Activated CD4-positive, alpha-beta T cell treated with anti-CD3 and anti-CD28 coated beads for 48 hours (primary cell): ENCODE results near the gene KCNK3.

Source experiments
- DNase-seq: peaks from one replicate; pipeline ENCODE4 v3.0.0-alpha.2; 2020

KCNK3 gene

GRCh38 chr2:26668041-26668440 lies 24.5 kb upstream of the KCNK3 start:
- no peak for DNase-seq

DNA sequence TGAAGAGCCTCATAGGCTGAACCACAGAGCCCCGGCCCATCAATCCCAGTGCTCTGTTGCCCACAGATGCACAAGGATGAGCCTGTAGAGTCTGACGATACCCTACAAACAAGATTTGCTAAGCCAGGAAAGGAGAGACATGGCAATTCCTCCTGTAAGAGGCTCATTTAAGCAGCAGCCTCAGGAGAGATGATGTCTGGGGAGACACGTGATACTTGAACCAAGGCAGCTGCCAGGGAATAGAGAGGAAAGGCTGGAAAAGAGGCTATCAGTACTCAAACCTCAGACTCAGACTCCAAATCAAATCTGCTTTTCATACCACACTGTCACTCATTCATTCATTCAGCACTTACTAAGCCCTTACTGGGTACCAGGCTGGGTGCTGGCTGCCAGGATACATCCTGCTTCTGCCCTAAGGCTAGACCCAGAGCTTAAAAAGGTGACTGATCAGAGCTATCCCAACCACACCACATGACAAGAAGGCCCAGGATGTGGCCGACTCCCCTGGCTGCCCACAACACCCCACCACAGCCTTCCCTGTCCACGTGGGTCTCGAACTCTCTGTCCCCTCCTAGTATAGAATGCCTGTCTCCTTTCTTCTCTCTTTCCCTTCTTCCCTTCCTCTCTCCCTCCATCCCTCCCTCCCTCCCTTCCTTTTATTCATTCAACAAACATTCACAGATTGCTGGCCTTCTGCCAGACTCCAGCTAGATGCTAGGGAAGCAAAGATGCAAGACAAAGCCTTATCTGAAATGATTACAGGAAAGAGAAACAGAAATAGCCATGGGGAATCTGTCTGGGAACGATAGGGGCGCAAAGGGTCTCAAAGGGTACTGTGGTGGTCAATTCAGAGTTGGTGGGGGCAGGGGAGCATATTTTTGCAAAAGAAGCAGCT lies 23.4 kb upstream of the KCNK3 start:
- no peak for DNase-seq

- DNase-seq = no peak
Observed at GRCh38 chr2:26670171-26670570, 22.4 kb upstream of the KCNK3 start.

DNA sequence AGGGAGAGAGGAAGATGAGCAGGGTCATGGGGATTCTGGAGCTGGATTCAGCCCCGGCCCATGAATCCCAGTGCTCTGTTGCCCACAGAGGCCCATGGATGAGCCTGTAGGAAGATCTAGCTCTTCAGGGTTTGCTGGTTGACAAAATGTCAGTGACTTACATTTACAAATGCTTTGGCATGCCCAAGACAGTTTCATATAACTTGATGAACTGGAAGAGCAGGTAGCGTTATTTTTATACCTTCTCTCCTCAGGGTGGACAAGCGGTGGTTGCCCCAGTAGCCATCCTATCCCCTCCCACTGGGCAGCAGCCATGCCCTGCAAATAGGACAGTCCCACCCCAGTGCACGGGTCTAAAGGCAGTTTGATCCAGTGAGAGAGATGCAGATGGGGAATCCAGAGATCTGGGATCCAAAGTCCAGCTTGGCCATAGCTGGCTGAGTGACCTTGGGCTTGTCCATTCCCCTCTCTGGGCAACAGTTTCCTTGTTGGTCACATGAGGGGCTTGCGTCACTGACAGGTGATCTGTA lies 21.5 kb upstream of the KCNK3 start:
- DNase-seq = no peak

DNA sequence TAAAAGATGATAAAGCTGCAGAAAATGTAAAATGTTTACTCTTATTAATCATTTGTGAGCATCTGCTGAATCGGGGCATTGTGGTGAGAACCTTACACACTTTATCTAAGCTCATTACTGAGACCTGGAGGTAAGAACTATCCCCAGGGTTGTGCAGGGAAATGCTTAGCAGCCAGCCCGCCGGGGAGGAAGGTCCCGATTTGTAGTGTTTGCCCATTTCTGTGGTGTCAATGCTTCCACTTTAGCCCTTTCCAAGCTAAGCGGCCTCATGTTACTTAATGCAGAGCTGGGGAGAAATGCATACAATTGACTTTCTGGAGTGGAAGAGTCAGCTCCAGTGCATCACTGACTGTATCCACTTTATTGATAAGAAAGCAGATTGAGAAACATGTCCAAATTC lies 20.8 kb upstream of the KCNK3 start:
- DNase-seq = no peak

DNA sequence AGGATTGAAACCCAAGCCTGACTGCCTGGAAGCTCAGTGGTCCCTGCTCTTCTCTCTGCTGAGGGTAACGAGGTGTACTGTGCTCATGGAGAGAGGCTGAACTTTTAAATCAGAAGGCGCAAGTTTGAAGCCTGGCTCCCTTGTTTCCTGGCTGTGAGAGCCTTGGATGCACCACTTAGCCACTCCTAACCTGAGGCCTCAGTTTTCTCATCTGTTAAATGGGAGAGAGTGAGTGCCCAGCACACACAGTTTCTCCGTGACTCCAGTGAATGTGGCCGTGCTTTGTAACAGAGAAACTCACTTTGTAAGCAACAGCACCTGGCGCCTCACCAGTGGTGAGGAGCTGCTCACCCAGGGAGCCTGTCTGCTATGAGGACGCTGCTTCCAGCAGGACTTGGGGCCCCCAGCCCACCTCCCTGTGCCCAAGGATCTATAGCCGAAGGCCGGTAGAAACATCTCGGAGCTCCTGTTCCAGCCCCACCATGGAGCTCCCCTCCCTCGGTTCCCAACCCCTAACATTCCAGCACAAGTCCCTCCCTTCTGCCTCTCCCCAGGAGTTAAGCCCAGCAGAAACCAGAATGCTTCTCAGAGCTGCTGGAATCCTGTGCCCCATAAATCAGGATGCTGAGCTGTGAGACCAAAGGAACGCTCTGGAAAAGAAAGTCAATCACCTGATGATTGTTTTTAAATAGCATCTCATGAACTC lies 20.3 kb upstream of the KCNK3 start:
- no peak for DNase-seq

DNA sequence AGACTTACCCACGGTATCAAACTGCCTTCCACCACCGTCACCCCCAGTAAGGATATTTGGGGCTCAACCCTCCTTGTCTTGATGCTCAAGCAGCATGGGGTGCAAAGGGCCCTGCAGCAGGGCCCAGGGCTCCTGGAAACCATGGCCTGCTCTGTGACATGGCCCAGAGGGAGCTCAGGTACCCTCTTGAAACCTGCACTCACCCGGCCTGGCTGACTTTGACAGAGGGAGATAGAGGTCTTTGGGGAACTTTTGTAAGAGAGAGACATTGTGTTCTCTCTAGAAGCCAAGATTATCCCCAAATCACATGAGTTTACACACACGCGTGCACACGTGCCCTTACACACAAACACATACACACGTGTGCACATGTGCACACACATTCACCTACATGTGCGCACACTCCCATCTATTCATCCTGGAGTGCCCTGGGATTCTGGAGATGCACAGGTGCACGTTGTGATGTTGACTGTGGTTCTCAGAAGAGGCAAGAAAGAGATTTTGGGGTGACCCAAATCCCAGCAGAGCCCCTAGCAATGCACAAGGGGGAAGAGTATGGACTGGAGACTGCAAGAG lies 19.6 kb upstream of the KCNK3 start:
- no peak for DNase-seq

- DNase-seq = no peak
Observed at GRCh38 chr2:26674002-26674751, 18.3 kb upstream of the KCNK3 start.

DNA sequence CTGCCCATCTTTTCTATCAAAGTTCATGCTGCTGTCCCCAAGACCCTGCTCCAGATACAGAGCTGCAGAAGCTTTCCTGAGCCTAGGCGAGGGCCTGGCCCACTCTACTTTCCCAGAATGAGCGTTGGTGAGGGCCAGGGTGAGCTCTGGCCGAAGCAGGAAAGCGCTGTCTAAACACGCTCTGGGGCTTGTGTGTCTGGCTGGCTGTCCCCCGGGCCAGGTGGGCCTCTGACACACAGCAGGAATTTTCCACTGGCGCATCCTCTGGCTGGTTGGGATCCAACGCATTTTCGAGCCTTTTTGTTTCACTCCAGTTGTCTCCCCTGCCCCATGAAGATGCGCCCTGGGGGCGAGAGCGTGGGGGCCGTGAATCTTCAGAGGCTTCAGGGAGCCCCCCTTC lies 17.8 kb upstream of the KCNK3 start:
- no peak for DNase-seq

DNA sequence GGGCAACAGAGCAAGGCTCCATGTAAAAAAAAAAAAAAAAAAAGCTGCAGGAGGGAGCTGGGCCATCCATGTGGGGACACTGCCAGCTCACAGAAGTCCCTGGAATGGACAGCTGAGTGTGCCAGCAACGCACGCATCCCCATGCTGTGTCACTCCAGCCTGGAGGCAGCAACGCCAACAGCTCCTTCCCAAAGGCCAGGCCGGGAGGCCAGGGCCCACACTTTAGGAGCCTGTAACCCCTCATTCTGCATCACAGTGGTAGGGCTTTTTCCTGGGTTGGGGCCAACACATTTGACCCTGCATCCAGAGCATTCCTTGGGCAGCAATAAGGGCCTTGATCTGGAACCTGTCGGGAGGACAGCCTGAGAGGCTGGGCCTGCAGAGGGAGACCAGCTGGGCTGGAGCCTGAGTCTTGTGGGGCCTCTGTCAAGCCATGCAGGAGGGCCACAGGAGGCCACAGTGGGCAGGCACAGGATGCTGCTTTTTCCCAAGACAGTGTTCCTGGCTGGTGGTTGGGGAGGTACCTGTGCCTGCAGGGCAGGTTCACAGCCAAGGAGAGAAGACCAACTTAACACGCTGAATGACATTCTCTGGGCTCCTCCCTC lies 16.8 kb upstream of the KCNK3 start:
- DNase-seq = no peak

DNA sequence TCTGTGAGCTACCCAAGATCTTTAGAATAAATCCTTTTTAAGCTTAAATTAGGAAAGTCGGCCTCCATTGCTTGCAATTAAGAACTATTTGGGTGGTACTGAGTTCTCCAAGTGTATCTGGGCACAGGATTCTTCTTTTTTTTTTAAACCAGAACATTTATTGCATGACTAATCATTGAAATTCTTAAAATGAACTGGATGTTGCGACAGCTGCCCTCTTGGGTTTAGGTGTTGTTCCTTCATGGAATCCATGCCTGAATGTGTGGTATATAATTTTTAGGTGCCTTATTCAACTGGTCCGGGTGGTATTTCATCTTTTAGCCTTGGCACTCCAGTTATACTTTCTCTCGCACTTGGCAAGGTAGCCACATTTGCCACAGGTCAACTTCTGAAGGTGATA lies 14.5 kb upstream of the KCNK3 start:
- no peak for DNase-seq

DNA sequence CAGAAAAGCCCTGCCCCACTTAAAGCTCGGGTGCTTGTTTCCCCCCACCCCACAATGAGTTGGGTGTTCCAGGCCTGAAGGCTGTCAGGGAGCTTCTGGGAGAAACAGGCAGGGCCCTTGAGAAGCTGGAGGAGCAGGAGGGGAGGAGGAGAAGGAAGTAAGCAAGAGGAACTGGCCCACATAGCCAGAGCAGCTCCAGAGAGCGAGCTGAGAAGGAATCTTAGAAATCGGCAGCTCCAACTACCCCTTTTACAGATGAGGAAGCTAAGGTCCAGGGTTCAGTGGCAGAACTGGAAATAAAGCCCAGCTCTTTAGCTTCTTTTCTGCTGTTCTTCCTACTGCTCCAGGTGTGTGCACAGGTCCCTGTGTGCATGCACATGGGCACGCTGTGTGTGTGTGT lies 12.7 kb upstream of the KCNK3 start:
- no peak for DNase-seq

GRCh38 chr2:26681656-26682055 lies 10.9 kb upstream of the KCNK3 start:
- no peak for DNase-seq

DNA sequence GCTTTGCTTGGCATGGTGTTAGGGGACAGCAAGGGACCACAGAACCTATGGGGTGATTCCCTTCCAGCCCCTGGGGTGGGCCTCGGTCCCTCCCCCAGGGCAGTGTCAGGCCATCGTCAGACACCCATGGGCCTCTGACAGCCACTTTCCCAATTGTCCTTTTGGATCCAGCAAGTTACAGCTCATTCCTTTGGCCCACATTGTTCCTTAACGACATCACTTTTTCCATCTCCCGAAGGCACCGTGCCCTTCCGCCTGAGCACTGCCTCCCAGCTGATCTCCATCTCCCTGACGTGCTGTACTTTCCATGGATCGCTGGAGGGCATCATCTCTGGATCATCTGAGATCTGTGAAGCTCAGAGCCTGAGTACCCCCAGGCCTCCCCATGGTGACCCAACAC lies 10.4 kb upstream of the KCNK3 start:
- DNase-seq = no peak

- DNase-seq = no peak
Observed at GRCh38 chr2:26683583-26683982, 8.9 kb upstream of the KCNK3 start.

GRCh38 chr2:26685341-26685740 lies 7.2 kb upstream of the KCNK3 start:
- DNase-seq = no peak

DNA sequence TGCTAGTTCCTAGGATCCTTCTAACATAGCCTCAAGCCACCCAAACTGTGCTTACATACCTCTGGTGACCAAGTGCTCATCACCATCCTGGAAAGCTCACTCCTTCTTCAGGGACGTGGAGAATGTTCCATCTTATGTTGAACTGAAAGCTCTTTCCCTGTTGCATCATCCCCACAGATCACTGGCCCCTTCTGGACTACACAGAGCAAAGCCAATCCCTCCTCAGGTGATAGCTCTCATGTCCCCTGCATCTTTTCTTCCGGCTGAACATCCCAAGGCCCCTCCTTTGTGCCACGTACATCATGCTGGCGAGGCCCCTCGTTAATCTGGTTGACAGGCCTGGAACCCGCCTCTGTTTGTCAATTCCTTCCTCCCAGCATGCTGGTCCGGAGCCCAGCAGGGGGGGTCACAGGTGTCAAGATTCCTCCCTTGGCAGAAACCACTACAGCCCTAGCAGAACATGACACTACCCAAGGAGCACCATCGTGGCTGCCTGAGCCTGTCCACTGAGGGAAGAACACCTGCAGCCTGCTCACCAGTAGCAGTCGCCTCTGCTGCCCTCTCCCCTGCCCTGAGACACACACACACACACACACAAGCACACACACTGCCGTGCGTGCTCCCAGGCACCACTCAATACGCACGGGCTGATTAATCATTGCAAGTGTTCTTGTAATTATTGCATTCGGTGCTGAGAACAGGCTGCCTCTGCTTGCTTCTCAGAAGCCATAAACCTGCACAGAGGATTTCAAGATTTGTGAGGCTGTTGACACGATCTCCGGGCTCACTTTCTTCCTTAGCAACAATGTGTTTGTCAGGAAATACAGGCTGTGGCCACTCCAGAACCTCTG lies 6.3 kb upstream of the KCNK3 start:
- DNase-seq = no peak

GRCh38 chr2:26687328-26687727 lies 5.2 kb upstream of the KCNK3 start:
- no peak for DNase-seq

DNA sequence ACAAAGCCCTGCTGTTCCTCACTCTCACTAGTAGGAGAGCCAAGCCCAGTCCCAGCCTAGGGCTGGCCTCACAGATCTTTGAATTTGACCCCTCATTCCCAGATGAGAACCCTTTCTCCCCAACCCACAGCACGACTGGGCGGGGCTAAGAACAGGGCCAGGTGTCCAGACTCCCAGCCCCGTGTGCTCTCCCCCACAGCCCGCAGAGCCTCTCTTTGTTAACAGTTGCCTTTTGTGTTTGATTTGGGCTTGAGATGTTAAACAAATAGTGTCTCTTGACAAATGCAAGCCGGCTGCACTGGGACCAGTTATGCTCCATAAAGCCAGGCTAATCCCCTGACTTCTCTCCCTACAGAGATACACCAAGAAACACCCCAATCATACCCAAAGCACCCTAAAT lies 4.7 kb upstream of the KCNK3 start:
- no peak for DNase-seq

- DNase-seq = no peak
Observed at GRCh38 chr2:26691161-26691560, 1.4 kb upstream of the KCNK3 start.

GRCh38 chr2:26691881-26692278 lies 642 bp upstream of the KCNK3 start:
- no peak for DNase-seq
